Natural killer cell treated with Interleukin-12 subunit alpha and Interleukin-12 subunit beta and Interleukin-15 and Interleukin-18, amount 100 ng/mL, for 72 hours (primary cell): ENCODE results near the gene NEDD4L. TPM values are rescaled to one million over a fixed set of nuclear protein-coding genes. Genes with fewer than 3 reads are reported as not detected.
"Not testable (repeated sequence)": the region's sequence is repeated elsewhere in the genome, so short reads cannot be mapped to it uniquely, and the experiment has no call there.

Experiments
- ATAC-seq, 2 donors: fragments of 150-1000 bp; cut with Tn5 transposase in 1 of 2; sonication (Bioruptor Pico), chemical (Tn5 transposase) in 1 of 2; 2 replicates each; pipeline ENCODE4 v1.10.0; 2021
- DNase-seq: peaks from one replicate; pipeline ENCODE4 v3.0.0; 2022; ENCODE audit warnings: low spot score
- H3K27ac Mint-ChIP-seq, 2 donors: 1 replicate in 1 of 2; 2 replicates in 1 of 2; pipeline ENCODE4 v1.8.0; 2022; ENCODE audit warnings: mixed read lengths in 2 of 2, mild to moderate bottlenecking in 1 of 2, moderate library complexity in 1 of 2
- H3K27me3 Mint-ChIP-seq, 2 donors: 1 replicate in 1 of 2; 2 replicates in 1 of 2; pipeline ENCODE4 v1.8.0; 2022; ENCODE audit warnings: mixed read lengths in 2 of 2
- H3K36me3 Mint-ChIP-seq: one replicate; pipeline ENCODE4 v1.8.0; 2022; ENCODE audit warnings: mixed read lengths
- H3K4me1 Mint-ChIP-seq, 2 donors: 1 replicate in 1 of 2; 2 replicates in 1 of 2; pipeline ENCODE4 v1.8.0; 2022; ENCODE audit warnings: low read depth in 2 of 2, mixed read lengths in 2 of 2, mild to moderate bottlenecking in 1 of 2
- H3K4me3 Mint-ChIP-seq: one replicate; pipeline ENCODE4 v1.8.0; 2022; ENCODE audit warnings: mixed read lengths
- H3K9me3 Mint-ChIP-seq: 2 replicates; pipeline ENCODE4 v1.8.0; 2022; ENCODE audit warnings: mixed read lengths
- total RNA-seq, 2 donors: library from RNA; stranded (reverse); gene quantifications; one replicate each; pipeline ENCODE4 v1.2.3, GENCODE V29; 2022

NEDD4L gene
- total RNA-seq, 2 donors from 2014 or later, result 8.6 to 16.5 TPM

- no peak for ATAC-seq
- H3K27me3 Mint-ChIP-seq, result peaks cover 31 to 61% of the 10 kb centered on the region in 2 donors
Observed at GRCh38 chr18:58038063-58038462, 6.0 kb upstream of the NEDD4L start.

DNA sequence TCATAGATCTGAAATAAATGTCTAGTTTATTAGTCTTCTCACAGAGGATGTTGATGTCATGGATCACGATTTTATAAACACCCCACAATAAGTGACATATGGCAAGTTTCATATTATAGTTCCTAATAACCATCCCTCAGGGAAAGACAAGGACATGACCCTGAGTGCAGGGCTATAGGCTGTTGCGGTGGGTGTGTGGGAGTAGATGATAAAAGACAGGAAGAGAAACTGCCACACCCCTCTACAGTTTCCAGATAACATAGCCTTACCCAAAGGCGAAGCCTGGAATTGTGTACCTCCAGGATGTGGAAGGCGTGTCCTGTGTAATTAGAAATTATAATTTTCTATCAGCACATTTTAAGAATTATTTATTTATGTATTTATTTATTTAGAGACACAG is 2.4 kb upstream of the NEDD4L start:
- no peaks in the 10 kb centered on the region for H3K9me3 Mint-ChIP-seq
- DNase-seq (no peak), ATAC-seq (no peak)
- H3K27ac Mint-ChIP-seq, result no peak overlapping the region
- H3K27me3 Mint-ChIP-seq, result peaks cover 18 to 35% of the 10 kb centered on the region in 2 donors
- peaks cover 24 to 27% of the 10 kb centered on the region in 2 donors for H3K4me1 Mint-ChIP-seq
- no peak overlapping the region for H3K4me3 Mint-ChIP-seq
- no peaks in the 10 kb centered on the region for H3K36me3 Mint-ChIP-seq

More at GRCh38 chr18:58038063-58038462, 6.0 kb upstream of the NEDD4L start:
- Mint-ChIP-seq H3K4me1 (peaks cover 5 to 10% of the 10 kb centered on the region in 2 donors), H3K4me3 (no peak overlapping the region), H3K27ac (no peak overlapping the region), H3K9me3 (no peaks in the 10 kb centered on the region), H3K36me3 (no peaks in the 10 kb centered on the region)
- no peak for DNase-seq

- H3K4me3 Mint-ChIP-seq, result peak overlapping the region; percentile 82
- peaks cover 24 to 27% of the 10 kb centered on the region in 2 donors for H3K4me1 Mint-ChIP-seq
- H3K9me3 Mint-ChIP-seq, result no peaks in the 10 kb centered on the region
- no peaks in the 10 kb centered on the region for H3K36me3 Mint-ChIP-seq
- H3K27me3 Mint-ChIP-seq, result peaks cover 13 to 33% of the 10 kb centered on the region in 2 donors
- DNase-seq (no peak), ATAC-seq (no peak)
- peak overlapping the region in 1 of 2 donors; percentile 6 for H3K27ac Mint-ChIP-seq
Observed at GRCh38 chr18:58042826-58043490, 1.1 kb upstream of the NEDD4L start.

- ATAC-seq (peak; percentile 57 to 64), DNase-seq (peak; percentile 80)
- H3K4me3 Mint-ChIP-seq, result peak overlapping the region; percentile 92
- no peaks in the 10 kb centered on the region for H3K36me3 Mint-ChIP-seq
- peak overlapping the region; percentile 28 to 52 for H3K27ac Mint-ChIP-seq
- no peaks in the 10 kb centered on the region for H3K9me3 Mint-ChIP-seq
- H3K4me1 Mint-ChIP-seq, result peaks cover 24 to 27% of the 10 kb centered on the region in 2 donors
- peaks cover 11 to 22% of the 10 kb centered on the region in 2 donors for H3K27me3 Mint-ChIP-seq
Observed at GRCh38 chr18:58044370-58045241, 580 bp downstream of the NEDD4L start.

DNA sequence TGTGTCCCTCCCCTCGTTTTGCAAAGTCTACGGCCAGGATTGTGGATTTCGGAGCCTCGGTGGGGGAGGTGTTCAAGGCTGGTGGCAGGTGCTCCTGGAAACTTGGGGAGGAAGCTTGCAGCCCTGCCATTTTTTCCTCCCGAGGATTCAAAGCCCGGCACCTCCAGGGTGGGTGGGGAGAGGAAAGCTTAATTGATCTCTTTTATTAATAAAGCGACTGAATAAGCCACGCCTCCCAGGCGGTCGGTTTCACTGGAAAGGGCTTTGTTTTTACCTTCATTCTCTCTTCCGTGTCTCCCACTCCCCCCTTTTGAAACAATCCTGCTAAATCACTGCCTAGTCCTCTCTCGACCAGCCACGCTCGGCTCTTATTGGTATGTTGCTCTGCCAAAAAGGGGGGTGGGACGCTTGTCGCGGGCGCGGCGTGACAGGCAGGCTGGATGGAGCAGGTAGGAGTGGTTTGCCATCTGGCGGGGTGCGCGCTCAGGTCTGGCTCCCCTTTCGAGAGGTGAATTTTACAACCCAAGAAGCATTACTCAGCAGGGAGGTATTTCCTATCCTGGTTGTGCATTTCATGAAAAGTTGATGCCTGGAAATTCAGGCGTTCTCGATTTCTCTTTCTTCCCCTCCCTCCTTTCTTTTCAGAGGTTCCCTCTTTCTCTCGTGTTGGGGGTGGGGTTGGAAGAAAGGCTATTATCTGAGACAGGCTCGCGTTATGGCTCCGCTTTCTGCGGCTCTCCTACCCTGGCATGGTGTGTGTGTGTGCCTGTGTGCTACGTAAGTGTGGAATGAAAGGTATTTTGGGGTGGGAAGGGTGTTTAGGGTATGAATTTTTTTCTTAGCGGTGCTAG is 1.4 kb downstream of the NEDD4L start:
- peak; percentile 62 for DNase-seq
- no peaks in the 10 kb centered on the region for H3K9me3 Mint-ChIP-seq
- peaks cover 11 to 22% of the 10 kb centered on the region in 2 donors for H3K27me3 Mint-ChIP-seq
- peak overlapping the region; percentile 92 for H3K4me3 Mint-ChIP-seq
- ATAC-seq, result no peak
- no peaks in the 10 kb centered on the region for H3K36me3 Mint-ChIP-seq
- peak overlapping the region; percentile 28 to 52 for H3K27ac Mint-ChIP-seq
- peaks cover 24 to 27% of the 10 kb centered on the region in 2 donors for H3K4me1 Mint-ChIP-seq

GRCh38 chr18:58046093-58046793 is 2.2 kb downstream of the NEDD4L start:
- Mint-ChIP-seq H3K36me3 (no peaks in the 10 kb centered on the region), H3K27ac (no peak overlapping the region), H3K4me3 (peak overlapping the region; percentile 92), H3K4me1 (peaks cover 24 to 27% of the 10 kb centered on the region in 2 donors), H3K27me3 (peaks cover 8 to 22% of the 10 kb centered on the region in 2 donors), H3K9me3 (no peaks in the 10 kb centered on the region)
- ATAC-seq (no peak), DNase-seq (no peak)

DNA sequence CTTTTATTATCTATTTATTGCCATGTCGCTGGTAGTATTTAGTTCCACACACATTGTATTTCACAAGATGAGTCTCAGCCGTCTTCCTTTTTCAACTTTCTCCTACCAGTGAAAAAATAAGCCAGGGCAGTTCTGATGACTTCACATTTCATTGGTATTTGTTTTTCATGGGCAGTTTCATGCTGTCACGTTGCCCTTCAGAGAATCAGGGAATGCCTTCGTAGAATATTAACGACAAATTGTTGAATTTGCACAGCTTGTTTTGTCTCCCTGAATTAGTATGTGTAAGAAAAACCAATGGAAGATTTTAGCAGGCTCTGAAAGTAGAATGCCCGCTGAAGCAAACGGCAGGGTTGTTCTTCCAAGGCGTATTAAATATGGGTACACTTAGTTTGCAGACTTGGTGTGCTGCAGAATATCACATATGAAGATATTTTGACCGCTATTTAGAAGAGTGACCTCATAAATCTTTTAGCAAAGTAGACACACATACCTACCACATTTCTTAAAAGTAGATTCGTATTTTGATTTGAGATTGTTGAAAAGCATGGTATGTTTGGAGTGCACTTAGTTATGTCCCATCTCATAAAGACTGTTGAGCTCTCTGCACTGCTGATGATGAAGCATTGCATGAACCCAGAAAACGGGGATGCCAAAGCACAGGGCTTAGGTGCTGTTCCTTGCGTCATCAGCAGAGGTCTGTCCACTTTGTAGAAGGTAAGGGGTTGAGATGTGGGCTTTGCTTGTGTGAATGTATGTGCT is 2.9 kb downstream of the NEDD4L start:
- ATAC-seq, result no peak
- H3K27ac Mint-ChIP-seq, result no peak overlapping the region
- H3K4me1 Mint-ChIP-seq, result peaks cover 26 to 27% of the 10 kb centered on the region in 2 donors
- H3K27me3 Mint-ChIP-seq, result peaks cover 6 to 15% of the 10 kb centered on the region in 2 donors
- no peak overlapping the region for H3K4me3 Mint-ChIP-seq
- H3K9me3 Mint-ChIP-seq, result no peaks in the 10 kb centered on the region
- H3K36me3 Mint-ChIP-seq, result no peaks in the 10 kb centered on the region
- no peak for DNase-seq

DNA sequence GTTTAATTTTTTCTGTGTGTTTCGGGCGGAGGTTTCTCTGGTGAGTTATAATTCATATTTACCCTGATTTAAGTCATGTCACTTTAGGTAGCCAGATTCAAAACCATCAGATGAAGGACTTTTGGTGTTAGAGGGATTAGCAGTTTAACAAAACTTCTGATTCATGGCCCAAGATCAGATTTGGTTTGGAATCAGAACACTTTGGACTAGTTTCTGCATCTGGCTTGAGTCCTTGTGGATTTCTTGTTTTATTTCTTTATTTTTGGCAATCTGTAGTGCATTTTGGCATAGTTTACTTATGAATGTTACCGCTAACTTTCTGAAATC is 3.5 kb downstream of the NEDD4L start:
- no peak overlapping the region for H3K4me3 Mint-ChIP-seq
- ATAC-seq (no peak), DNase-seq (no peak)
- no peaks in the 10 kb centered on the region for H3K9me3 Mint-ChIP-seq
- H3K4me1 Mint-ChIP-seq, result peaks cover 25 to 30% of the 10 kb centered on the region in 2 donors
- peaks cover 3 to 9% of the 10 kb centered on the region in 2 donors for H3K27me3 Mint-ChIP-seq
- H3K27ac Mint-ChIP-seq, result no peak overlapping the region
- H3K36me3 Mint-ChIP-seq, result no peaks in the 10 kb centered on the region

DNA sequence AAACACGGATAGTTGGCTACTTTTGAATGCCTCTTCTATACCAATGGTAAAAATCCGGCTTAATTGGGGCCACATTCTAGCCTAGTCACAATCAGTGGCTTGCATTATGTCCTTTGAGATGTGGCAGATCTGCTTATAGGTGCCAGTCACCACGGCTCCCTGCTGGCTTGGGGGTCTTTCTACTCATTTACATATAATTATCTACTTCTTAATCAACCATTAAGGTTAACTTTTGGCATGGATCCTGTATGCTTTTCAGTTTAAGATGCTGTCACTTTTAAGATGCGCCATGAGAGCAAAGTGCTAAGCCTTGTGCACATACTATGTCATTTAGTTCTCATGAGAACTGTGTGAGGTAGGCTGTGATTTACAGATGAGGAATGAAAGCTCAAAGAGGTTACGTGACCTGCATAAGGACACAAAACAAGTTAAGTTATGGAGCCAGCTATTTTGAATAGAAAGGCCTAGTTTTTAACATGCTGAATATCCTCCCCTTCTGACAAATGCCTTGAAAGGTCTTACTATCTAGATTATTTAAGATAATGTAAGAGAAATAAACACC is 4.1 kb downstream of the NEDD4L start:
- peaks cover 20 to 24% of the 10 kb centered on the region in 2 donors for H3K4me1 Mint-ChIP-seq
- H3K27me3 Mint-ChIP-seq, result peaks cover 3 to 9% of the 10 kb centered on the region in 2 donors
- no peak for DNase-seq

DNA sequence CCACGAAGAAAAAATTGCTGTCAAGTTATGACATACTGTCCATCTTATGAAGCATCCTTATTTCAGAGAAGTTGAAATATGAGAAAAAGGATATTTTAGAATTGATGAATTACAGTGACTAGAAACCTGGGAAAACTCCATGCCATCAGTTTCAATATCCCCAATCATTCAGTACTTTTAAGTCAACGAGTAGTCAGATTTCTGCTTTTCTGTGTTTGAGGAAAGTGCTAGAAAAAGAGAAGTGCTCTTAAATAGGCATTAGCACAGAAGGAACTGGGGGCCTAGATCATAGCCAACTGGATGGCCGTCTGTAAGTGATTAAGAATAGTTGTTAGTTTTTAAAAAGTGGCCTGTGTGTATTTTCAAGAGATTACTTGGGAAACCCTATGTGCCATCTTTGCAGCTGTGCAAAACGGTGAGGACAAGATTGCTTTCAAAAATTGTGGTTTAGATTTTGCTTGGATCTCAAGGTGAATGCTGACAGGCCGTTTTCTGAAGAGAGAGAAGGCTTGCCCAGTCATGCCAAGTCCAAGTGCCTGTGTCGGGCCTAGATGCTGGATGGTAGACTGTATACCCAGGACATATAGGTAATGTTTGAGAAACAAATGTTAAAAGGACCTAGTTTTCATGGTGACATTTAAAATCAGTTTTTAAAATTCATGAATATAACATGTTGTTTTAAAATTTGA is 5.1 kb downstream of the NEDD4L start:
- Mint-ChIP-seq H3K27ac (no peak overlapping the region), H3K27me3 (peaks cover 3 to 9% of the 10 kb centered on the region in 2 donors), H3K4me1 (peaks cover 17 to 20% of the 10 kb centered on the region in 2 donors), H3K4me3 (no peak overlapping the region), H3K9me3 (no peaks in the 10 kb centered on the region), H3K36me3 (no peaks in the 10 kb centered on the region)
- DNase-seq (no peak), ATAC-seq (no peak)

More for the DNA sequence above, 4.1 kb downstream of the NEDD4L start:
- ATAC-seq, result no peak
- Mint-ChIP-seq H3K27ac (no peak overlapping the region), H3K9me3 (no peaks in the 10 kb centered on the region), H3K36me3 (no peaks in the 10 kb centered on the region), H3K4me3 (no peak overlapping the region)

GRCh38 chr18:58050963-58051362 is 6.9 kb downstream of the NEDD4L start:
- not testable (repeated sequence) for H3K4me1 Mint-ChIP-seq, H3K36me3 Mint-ChIP-seq, ATAC-seq, H3K4me3 Mint-ChIP-seq, DNase-seq, H3K27me3 Mint-ChIP-seq, H3K27ac Mint-ChIP-seq, H3K9me3 Mint-ChIP-seq
